Caco-2 (cell line): ENCODE results near the gene SIK3. TPM values are rescaled to one million over a fixed set of nuclear protein-coding genes. Genes with fewer than 3 reads are reported as not detected.

Source experiments
- BruUV-seq: library from RNA; stranded (reverse); fragments of 400-500 nt; replicated peaks from 2 replicates; lab custom pipeline; 2021; lab: Mats Ljungman, UMichigan
- CTCF ChIA-PET: fragments of 300-600 bp; sonication (Branson Sonifier 250); formaldehyde crosslinking; loops from one replicate; lab custom pipeline; 2022; ENCODE audit warnings: antibody characterized with exemption; lab: Charles Lee
- POLR2A ChIA-PET: fragments of 300-600 bp; sonication (Branson Sonifier 250); formaldehyde crosslinking; loops from one replicate; lab custom pipeline; 2022; ENCODE audit warnings: antibody characterized with exemption; lab: Charles Lee
- DNase-seq, 2 experiments: peaks; one replicate each; pipeline versions ENCODE4 v3.0.0 to v3.0.0-alpha.2; 2020 to 2022
- H3K27me3 ChIP-seq: replicated peaks from 2 replicates; pipeline ENCODE4 v1.6.0; 2011; ENCODE audit warnings: low read length; ENCODE audit not compliant: control insufficient read depth, insufficient read depth
- H3K36me3 ChIP-seq: 2 replicates; pipeline ENCODE4 v1.5.1; 2011; ENCODE audit warnings: low read length; ENCODE audit not compliant: control insufficient read depth, insufficient read depth
- H3K4me1 ChIP-seq: fragments of 250-450 bp; sonication (Bioruptor Pico); 2 replicates; pipeline ENCODE4 v1.5.1; 2020; ENCODE audit warnings: mild to moderate bottlenecking
- H3K4me3 ChIP-seq: 2 replicates; pipeline ENCODE4 v1.5.1; 2011; ENCODE audit warnings: low read depth, mild to moderate bottlenecking, control low read depth, low read length
- H3K9me3 ChIP-seq: fragments of 250-450 bp; sonication (Bioruptor Pico); 2 replicates; pipeline ENCODE4 v1.5.1; 2020; ENCODE audit warnings: mild to moderate bottlenecking, moderate library complexity
- H3K27ac Mint-ChIP-seq: one replicate; pipeline ENCODE4 v1.8.0; 2022; ENCODE audit warnings: mixed read lengths; ENCODE audit not compliant: unreplicated experiment
- H3K27me3 Mint-ChIP-seq: one replicate; pipeline ENCODE4 v1.8.0; 2022; ENCODE audit warnings: mixed read lengths; ENCODE audit not compliant: insufficient read depth, unreplicated experiment
- H3K36me3 Mint-ChIP-seq: one replicate; pipeline ENCODE4 v1.8.0; 2022; ENCODE audit warnings: mild to moderate bottlenecking, mixed read lengths; ENCODE audit not compliant: insufficient read depth, unreplicated experiment
- H3K4me1 Mint-ChIP-seq: one replicate; pipeline ENCODE4 v1.8.0; 2022; ENCODE audit warnings: low read depth, mixed read lengths; ENCODE audit not compliant: unreplicated experiment
- H3K4me3 Mint-ChIP-seq: one replicate; pipeline ENCODE4 v1.8.0; 2022; ENCODE audit warnings: mild to moderate bottlenecking, moderate library complexity, mixed read lengths; ENCODE audit not compliant: unreplicated experiment
- H3K9me3 Mint-ChIP-seq: one replicate; pipeline ENCODE4 v1.8.0; 2022; ENCODE audit warnings: mixed read lengths; ENCODE audit not compliant: unreplicated experiment
- CTCF ChIP-seq, 2 experiments: fragments of 200-600 bp in 1 of 2; IDR thresholded peaks; 1 replicate in 1 of 2; 2 replicates in 1 of 2; pipeline versions ENCODE4 v1.5.1 to v1.8.0; 2011 to 2022; ENCODE audit warnings: antibody characterized with exemption in 1 of 2, control low read depth in 1 of 2, inconsistent platforms in 1 of 2, low read depth in 1 of 2, low read length in 1 of 2, mild to moderate bottlenecking in 1 of 2, moderate library complexity in 1 of 2; ENCODE audit not compliant: insufficient read depth in 1 of 2, severe bottlenecking in 1 of 2, unreplicated experiment in 1 of 2
- intact Hi-C: fragments of 100-400 bp; cut with micrococcal nuclease; formaldehyde crosslinking; loops from one replicate; pipeline ENCODE4 v1.10.0; 2022; ENCODE audit not compliant: unreplicated experiment
- total RNA-seq: library from RNA; stranded (reverse); gene quantifications from 2 replicates; pipeline ENCODE4 v1.2.3, GENCODE V29; 2022

SIK3 gene
- total RNA-seq, 1 experiment from 2014 or later: 65.7 TPM

- no peaks in the 10 kb centered on the region for H3K36me3 ChIP-seq
- peaks cover 5% of the 10 kb centered on the region for H3K4me1 Mint-ChIP-seq
- no peaks in the 10 kb centered on the region for H3K9me3 Mint-ChIP-seq
- ChIA-PET CTCF (no interaction called here), POLR2A (no interaction called here)
- no peaks in the 10 kb centered on the region for H3K4me1 ChIP-seq
- no peak overlapping the region for H3K4me3 ChIP-seq
- BruUV-seq: no TSS peak
- no peak overlapping the region for H3K27ac Mint-ChIP-seq
- TF ChIP-seq CTCF (IDR thresholded peaks at IDR 0.05; ENCODE audit: insufficient read depth in 1 of 2, low read depth in 1 of 2, low read length in 1 of 2, severe bottlenecking in 1 of 2, unreplicated experiment in 1 of 2): no peak
- H3K36me3 Mint-ChIP-seq: peaks cover 17% of the 10 kb centered on the region
- no peak overlapping the region for H3K4me3 Mint-ChIP-seq
- no peaks in the 10 kb centered on the region for H3K27me3 Mint-ChIP-seq
- intact Hi-C loops: no loop called here
- H3K9me3 ChIP-seq: no peaks in the 10 kb centered on the region
- no peaks in the 10 kb centered on the region for H3K27me3 ChIP-seq
- DNase-seq: no peak
Observed at GRCh38 chr11:116890193-116890592, 208.0 kb downstream of the SIK3 start.

DNA sequence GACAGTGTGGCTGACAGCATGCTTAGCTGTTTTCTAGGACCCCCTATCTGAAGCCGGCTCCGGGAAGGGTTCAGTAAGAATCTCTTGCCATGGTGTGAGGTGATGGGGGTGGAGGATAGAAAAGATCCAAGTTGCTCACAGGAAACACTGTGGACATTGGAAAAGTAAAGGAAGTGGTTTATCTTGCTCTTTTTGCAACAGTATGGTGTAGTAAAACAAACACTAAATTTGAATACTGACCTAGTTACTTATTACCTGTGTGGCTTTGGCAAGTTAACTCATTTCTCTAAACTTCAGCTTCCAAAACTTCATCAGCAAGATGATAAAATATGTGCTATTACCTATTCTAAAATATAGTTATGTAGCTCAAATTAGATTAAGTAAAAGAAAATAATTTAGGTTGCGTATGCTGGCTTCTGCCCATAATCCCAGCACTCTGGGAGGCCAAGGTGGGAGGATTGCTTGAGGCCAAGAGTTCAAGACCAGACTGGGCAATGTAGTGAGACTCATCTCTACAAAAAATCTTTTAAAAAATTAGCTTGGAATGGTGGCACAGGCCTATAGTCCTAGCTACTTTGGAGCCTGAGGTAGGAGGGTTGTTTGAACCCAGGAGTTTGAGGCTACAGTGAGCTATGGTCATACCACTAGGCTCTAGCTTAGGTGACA lies 209.2 kb downstream of the SIK3 start:
- no peaks in the 10 kb centered on the region for H3K9me3 Mint-ChIP-seq
- DNase-seq: no peak
- ChIA-PET POLR2A (interaction anchor here (0.6 kb wide), 2 partner anchors 211 to 257 kb away, joined by 3 to 9 read pairs; no protein-coding TSS in a partner anchor), CTCF (interaction anchor here (1.1 kb wide), 1 partner anchor 9 kb away, joined by 4 read pairs; no protein-coding TSS in a partner anchor)
- H3K36me3 ChIP-seq: no peaks in the 10 kb centered on the region
- no TSS peak for BruUV-seq
- no peak overlapping the region for H3K4me3 Mint-ChIP-seq
- no peaks in the 10 kb centered on the region for H3K27me3 ChIP-seq
- no peaks in the 10 kb centered on the region for H3K27me3 Mint-ChIP-seq
- no peaks in the 10 kb centered on the region for H3K4me1 Mint-ChIP-seq
- H3K4me1 ChIP-seq: no peaks in the 10 kb centered on the region
- intact Hi-C loops: no loop called here
- H3K27ac Mint-ChIP-seq: no peak overlapping the region
- no peaks in the 10 kb centered on the region for H3K9me3 ChIP-seq
- H3K36me3 Mint-ChIP-seq: peaks cover 13% of the 10 kb centered on the region
- H3K4me3 ChIP-seq: no peak overlapping the region
- TF ChIP-seq CTCF (IDR thresholded peaks at IDR 0.05; ENCODE audit: insufficient read depth in 1 of 2, low read depth in 1 of 2, low read length in 1 of 2, severe bottlenecking in 1 of 2, unreplicated experiment in 1 of 2): no peak

DNA sequence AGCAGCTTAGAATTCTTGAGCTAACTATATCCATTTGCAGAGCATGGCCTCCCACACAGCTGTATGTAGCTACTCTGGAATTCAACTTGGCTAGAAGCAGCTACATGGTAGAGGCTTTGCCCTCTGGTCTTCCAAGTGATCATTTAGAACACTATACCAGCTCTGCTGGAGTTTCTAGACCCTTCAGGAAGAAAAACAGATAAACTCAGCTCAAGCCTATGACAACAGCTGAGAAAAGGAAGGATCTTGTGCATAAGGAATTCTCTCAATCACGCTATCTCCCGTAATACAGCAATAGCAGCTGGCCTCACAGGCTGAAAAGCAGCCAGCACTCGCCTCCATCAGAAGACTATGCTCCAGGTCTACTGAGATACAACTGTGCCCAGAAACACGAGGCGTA lies 210.2 kb downstream of the SIK3 start:
- Histone ChIP-seq H3K27me3 (no peaks in the 10 kb centered on the region), H3K36me3 (no peaks in the 10 kb centered on the region), H3K9me3 (no peaks in the 10 kb centered on the region), H3K4me3 (no peak overlapping the region), H3K4me1 (no peaks in the 10 kb centered on the region)
- ChIA-PET CTCF (interaction anchor here (0.7 to 1.2 kb wide), 3 partner anchors 52 to 338 kb away, joined by 3 to 6 read pairs (median 5); no protein-coding TSS in a partner anchor), POLR2A (interaction anchor here (0.8 kb wide), 1 partner anchor 100 kb away, joined by 3 read pairs; the partner anchor contains the start of gene ZPR1)
- BruUV-seq: no TSS peak
- DNase-seq: no peak
- intact Hi-C loops: no loop called here
- TF ChIP-seq CTCF (IDR thresholded peaks at IDR 0.05; ENCODE audit: insufficient read depth in 1 of 2, low read depth in 1 of 2, low read length in 1 of 2, severe bottlenecking in 1 of 2, unreplicated experiment in 1 of 2): no peak
- Mint-ChIP-seq H3K4me1 (no peaks in the 10 kb centered on the region), H3K4me3 (no peak overlapping the region), H3K9me3 (no peaks in the 10 kb centered on the region), H3K27ac (no peak overlapping the region), H3K27me3 (no peaks in the 10 kb centered on the region), H3K36me3 (peaks cover 10% of the 10 kb centered on the region)
